ENCODE results near the gene SLC37A4.

GRCh38 chr11:119048644-119049043 is 18.0 kb upstream of the SLC37A4 start:
- TF ChIP-seq HINFP (CRISPR knock-in tag; IDR thresholded peaks at IDR 0.05; ENCODE audit: low read depth) (no peak), ZNF850 (CRISPR knock-in tag; conservative IDR thresholded peaks at IDR 0.05) (no peak), POLR2A (IDR thresholded peaks at IDR 0.05; ENCODE audit: insufficient read depth in 1 of 2, low read depth in 2 of 2, low read length in 2 of 2) (no peak), CTCF (CRISPR knock-in tag; IDR thresholded peaks at IDR 0.05) (no peak), MAZ (IDR thresholded peaks at IDR 0.05; ENCODE audit: borderline replicate concordance, low read depth, low read length) (no peak), MAZ (CRISPR knock-in tag; IDR thresholded peaks at IDR 0.05; ENCODE audit: low read depth) (no peak), KAT8 (CRISPR knock-in tag; IDR thresholded peaks at IDR 0.05) (no peak), TERF1 (CRISPR knock-in tag; IDR thresholded peaks at IDR 0.05) (no peak), STAT5B (CRISPR knock-in tag; IDR thresholded peaks at IDR 0.05) (no peak), ATF2 (CRISPR knock-in tag; IDR thresholded peaks at IDR 0.05) (no peak), ZZZ3 (CRISPR knock-in tag; IDR thresholded peaks at IDR 0.05; ENCODE audit: borderline replicate concordance) (no peak)

Measured in HepG2 (cell line).